Prostate gland (tissue), 2 donors: ENCODE measurements around the gene ARHGEF12.

Experiments used
- CTCF ChIP-seq, 4 experiments: fragments of 200-600 bp in 2 of 4; fragments of 450-650 bp in 2 of 4; sonication (generic) in 2 of 4; IDR thresholded peaks; 1 replicate in 3 of 4; 2 replicates in 1 of 4; pipeline ENCODE4 v1.5.1; 2016 to 2019; ENCODE audit warnings: antibody characterized with exemption in 4 of 4, mild to moderate bottlenecking in 2 of 4, moderate library complexity in 2 of 4
- POLR2A ChIP-seq: fragments of 450-650 bp; IDR thresholded peaks from one replicate; pipeline ENCODE4 v1.6.1; 2016; ENCODE audit warnings: antibody characterized with exemption, mild to moderate bottlenecking
- POLR2AphosphoS5 ChIP-seq: sonication (generic); formaldehyde crosslinking; IDR thresholded peaks from one replicate; pipeline ENCODE4 v1.6.1; 2017; ENCODE audit warnings: antibody characterized with exemption

DNA sequence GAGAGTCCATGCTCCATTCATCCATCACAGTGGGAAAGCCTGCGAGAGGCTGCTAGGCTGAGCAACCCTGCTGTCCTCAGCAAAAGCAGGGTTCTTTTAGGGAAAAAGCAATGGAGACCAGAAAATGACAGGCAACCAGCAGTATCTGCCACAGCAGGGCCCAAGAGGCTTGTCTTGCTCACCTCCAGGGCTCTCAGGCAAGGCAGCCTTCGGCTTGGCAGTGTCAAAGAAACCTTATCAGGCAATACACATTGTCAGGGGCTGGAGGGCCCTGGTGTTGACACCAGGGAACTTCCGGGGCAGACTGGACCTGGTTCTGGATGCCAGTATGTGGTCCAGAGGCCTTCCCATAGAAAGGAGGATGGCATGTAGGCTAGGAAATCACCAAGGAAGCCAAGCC lies 21.4 kb upstream of the ARHGEF12 start:
- TF ChIP-seq CTCF (IDR thresholded peaks at IDR 0.05) (no peak), POLR2AphosphoS5 (no peak), POLR2A (no peak)
